Right renal pelvis (tissue), 4 donors: ENCODE data around the gene MAN1A2. TPM values are rescaled to one million over a fixed set of nuclear protein-coding genes. Genes with fewer than 3 reads are reported as not detected.
"Not testable (repeated sequence)": the region's sequence is repeated elsewhere in the genome, so short reads cannot be mapped to it uniquely, and the experiment has no call there.

Experiments used
- DNase-seq, 4 donors: peaks; one replicate each; pipeline ENCODE4 v3.0.0-alpha.2; 2013; ENCODE audit warnings: low read depth in 4 of 4, low spot score in 3 of 4, missing footprints in 1 of 4
- polyA plus RNA-seq, 4 donors: library from polyadenylated mRNA; unstranded; fragments of 120-200 nt; gene quantifications; one replicate each; pipeline ENCODE4 v1.2.1, GENCODE V29; 2013; ENCODE audit not compliant: insufficient read length in 4 of 4

Gene MAN1A2
- polyA plus RNA-seq, 4 donors: 43.1 to 49.7 (median 48.4) TPM

- no peak for DNase-seq
Measured at GRCh38 chr1:117553471-117553870, 186.2 kb downstream of the MAN1A2 start.

DNA sequence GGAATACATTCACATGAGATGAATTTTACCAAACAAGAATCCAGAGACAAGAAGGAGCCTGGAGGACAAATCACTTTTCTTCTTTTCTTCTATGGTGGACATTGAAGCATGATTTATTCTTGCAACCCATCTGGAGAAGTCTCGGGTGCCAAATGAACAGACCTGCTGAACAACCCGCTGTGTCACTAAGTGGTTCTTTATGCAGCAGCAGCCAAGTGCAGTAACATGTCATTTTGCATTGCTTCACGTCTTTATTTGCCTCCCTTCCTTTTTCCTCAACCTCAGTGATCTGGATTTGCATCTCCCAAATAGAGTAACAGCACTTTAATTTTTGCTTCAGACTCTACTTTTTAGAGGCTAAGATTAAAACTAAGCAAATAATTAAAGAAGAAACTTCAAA lies 188.6 kb downstream of the MAN1A2 start:
- DNase-seq: no peak

DNA sequence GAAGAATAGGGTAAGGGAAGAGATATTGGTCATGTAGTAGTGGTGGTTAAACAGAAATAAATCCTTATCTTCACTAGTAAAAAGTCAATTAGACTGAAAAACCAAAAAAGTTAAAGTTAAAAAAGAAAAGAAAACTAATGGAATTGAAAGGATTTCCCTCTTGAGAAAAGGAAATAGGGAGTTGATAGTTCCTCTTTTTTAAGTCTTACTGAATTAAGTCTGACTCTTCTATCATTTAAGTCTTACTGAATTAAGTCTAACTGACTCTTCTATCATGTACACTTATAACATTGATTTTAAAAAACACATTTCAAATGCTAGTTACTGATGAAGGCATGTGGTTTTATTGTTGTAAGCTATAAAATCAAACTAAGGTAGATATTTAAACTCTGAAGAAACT lies 189.1 kb downstream of the MAN1A2 start:
- no peak for DNase-seq

DNA sequence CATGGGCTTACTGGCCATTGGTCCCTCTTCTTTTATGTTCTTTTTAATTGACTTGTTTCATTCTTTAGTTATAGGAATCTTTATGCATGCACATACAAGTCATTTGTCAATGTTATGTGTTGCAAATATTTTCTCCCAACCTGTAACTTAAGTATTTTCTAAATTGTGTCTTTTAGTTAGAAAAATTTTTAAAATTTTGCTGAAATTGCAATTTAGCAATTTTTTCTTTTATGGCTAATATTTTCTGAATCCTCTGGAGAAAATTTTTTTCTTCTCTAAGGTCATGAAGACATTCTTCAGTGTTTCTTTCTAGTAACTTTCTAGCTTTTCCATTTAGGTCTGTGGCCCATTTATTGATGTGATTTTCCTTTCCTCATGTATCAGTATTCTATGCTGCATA lies 189.7 kb downstream of the MAN1A2 start:
- DNase-seq: no peak

- not testable (repeated sequence) for DNase-seq
Measured at GRCh38 chr1:117558451-117558850, 191.2 kb downstream of the MAN1A2 start.

DNA sequence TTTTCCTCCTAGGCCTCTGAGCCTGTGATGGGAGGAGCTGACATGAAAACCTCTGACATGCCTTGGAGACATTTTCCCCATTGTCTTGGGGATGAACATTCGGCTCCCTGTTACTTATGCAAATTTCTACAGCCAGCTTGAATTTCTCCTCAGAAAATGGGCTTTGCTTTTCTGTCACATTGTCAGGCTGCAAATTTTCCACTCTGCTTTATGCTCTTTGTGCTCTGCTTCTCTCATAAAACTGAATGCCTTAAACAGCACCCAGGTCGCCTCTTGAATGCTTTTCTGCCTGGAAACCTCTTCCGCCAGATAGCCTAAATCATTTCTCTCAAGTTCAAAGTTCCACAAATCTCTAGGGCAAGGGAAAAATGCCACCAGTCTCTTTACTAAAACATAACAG lies 191.9 kb downstream of the MAN1A2 start:
- DNase-seq: no peak

DNA sequence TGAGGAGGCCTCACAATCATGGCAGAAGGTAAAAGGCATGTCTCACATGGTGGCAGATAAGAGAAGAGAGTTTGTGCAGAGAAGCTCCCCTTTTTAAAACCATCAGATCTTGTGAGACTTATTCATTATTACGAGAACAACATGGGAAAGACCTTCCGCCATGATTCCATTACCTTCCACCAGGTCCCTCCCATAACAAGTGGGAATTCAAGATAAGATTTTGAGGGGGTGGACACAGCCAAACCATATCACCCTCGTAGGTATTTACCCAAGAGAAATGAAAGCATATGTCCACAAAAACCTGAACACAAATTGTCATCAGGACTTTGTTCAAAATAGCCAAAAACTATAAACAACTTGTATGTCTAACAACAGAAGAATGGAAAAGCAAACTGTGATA lies 192.7 kb downstream of the MAN1A2 start:
- DNase-seq: no peak

GRCh38 chr1:117561071-117561470 lies 193.8 kb downstream of the MAN1A2 start:
- DNase-seq: no peak

- no peak for DNase-seq
Measured at GRCh38 chr1:117561551-117561950, 194.3 kb downstream of the MAN1A2 start.

GRCh38 chr1:117562581-117563491 lies 195.6 kb downstream of the MAN1A2 start:
- no peak for DNase-seq

GRCh38 chr1:117563492-117563875 lies 196.2 kb downstream of the MAN1A2 start:
- DNase-seq: no peak

DNA sequence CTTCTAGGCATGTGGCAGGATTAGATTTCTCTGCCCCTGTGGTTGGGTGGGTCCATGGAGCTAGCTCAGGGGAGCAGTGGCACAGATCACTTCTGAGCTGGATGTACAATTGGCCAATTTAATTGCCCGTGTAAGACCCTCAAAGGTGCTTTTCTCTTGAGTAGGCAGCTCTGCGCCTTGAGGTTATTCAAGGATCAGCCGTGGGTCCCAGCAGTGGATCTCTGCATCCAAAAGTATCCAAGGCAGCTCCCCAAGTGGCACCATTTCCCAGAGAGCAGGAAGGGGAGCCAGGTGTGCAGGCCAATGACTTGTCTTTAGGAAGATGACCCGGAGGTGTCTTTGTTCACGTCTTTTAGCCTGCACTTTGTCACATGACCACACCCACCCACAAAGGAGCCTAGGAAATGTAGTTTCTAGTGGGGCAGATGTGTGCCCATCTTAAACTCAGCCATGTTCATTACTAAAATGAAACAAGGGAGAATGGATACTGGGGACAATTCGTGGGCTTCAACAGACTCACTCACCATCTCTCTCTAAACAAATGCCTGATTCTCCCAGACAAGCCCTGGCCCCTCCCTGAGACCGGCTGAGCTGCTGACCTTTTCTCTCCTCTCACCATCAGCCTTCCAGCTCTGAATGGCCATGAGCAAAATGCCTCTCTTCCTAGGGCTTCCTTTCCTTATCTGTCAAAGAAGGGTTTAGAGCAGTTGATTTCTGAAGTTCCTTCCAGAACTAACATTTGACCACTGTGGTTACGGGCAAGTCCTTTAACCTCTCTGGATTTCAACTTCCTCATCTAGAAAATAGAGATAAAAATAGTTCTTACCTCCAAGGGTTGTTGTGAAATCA lies 197.2 kb downstream of the MAN1A2 start:
- DNase-seq: no peak

DNA sequence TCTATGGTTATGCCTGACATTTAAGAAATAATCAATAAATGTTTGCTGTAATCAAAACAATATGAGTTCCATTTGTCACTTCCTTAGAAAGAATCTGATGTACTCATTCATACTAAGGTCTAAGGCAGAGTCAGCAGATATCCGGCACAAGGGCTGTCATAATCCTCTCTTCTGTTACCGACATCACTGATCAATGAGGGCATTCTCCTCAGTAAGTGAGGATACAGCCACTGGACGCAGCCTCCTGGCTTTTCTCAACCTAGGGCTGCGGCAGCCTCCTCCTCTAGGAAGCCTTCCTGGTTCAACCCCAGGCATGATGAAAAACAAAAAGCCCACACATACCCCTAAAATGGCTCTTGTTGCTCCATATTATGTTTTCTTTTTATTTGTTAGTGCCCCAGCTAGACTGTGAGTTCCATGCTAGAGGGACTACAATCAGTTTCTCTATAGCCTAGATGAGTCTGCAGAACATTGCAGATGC lies 197.9 kb downstream of the MAN1A2 start:
- no peak for DNase-seq

DNA sequence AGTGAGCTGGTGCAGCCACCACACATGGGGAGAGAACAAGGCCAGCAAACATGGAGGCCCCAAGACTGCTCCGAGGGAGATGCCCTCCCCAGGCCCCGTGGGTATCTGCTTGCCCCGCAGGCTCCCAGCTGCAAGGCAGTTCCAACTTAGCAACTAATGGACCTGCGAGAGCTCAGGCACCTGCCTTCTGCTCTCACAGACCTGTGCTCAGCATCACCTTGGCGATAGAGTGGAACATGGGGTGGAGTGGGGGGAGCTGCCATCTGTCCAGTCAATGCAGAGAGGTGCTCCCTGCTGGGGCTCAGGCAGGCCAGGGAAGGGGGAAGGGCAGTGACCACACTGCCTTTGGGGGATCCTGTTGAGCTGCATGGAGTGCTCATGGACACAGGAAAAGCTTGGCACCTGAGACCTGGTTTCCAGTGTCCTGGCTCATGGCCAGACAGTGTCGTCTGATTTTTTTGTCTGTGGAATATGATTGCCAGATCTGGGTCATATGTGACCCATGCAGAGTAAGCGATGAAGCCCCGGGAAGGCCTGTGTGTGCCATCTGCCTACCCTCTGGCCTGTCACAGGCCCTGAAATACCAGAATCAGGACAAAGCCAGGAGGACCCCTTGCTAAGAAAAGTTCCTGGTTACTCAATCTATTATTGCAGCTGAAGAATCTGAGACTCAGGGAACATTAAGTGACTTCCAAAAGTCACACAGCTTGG lies 198.7 kb downstream of the MAN1A2 start:
- DNase-seq: no peak

DNA sequence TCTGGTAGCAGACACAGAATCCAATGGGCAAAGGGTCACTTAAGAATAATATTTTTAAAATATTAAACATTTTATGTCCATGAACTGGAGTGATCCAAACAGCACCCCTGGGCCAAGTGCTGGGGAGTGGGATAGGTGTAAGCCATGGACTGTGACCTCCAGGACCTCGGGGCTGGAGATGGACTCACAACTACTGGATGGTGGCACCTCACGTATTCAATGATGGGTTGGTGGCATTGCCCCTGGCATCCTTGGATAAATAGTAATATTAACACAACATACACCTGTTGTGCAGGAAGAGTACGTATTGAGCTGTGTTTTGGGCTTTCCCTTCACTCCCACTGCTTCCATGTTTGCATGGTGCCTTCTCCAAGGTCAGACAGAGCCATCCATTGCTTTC lies 199.3 kb downstream of the MAN1A2 start:
- no peak for DNase-seq

GRCh38 chr1:117567435-117567834 lies 200.2 kb downstream of the MAN1A2 start:
- no peak for DNase-seq

GRCh38 chr1:117567976-117568375 lies 200.7 kb downstream of the MAN1A2 start:
- DNase-seq: no peak

GRCh38 chr1:117568999-117569398 lies 201.8 kb downstream of the MAN1A2 start:
- no peak for DNase-seq

DNA sequence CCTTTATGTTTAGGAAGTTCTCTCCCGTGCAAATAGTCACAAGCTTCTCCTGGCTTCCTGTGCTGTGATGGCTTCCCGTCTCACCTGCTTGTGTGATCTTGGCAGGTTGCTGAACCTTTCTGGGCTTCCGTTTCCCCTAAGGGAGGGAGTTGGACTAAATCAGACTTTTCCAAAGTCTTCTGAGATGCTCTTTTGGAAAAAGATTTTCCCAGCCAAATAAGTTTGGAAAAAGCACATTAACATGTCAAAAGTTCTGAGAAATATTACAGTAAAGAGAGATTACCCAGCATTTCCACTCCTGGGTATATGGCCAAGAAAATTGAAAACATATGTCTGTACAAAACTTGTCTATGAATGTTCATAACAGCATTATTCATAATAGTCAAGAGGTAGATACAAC lies 202.6 kb downstream of the MAN1A2 start:
- no peak for DNase-seq

- peak in 1 of 4 donors; percentile 8 for DNase-seq
Measured at GRCh38 chr1:117570988-117571409, 203.8 kb downstream of the MAN1A2 start.

DNA sequence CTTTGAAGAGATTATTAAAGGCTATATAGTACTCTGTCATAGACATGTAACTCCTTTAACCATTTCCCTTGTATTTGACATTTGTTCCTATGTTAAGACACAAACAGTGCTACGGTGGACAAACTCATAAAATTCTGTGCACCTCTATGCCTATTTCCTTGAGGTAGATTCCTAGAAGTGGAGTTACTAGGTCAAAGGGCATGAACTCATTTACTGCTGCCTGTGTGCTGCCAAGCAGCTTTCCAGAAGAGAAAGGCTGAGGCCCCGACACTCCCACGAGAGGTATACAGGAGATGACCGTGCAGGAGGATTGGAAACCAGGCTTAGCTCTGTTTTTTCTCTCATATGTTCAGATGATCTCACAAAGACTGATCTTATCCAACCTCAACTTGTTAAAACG lies 204.2 kb downstream of the MAN1A2 start:
- DNase-seq: no peak
